HCT116 (cell line): Measurements from ENCODE around the gene THSD7B.

ENCODE experiments used
- ELF1 ChIP-seq: IDR thresholded peaks from 2 replicates; pipeline ENCODE4 v1.6.1; 2012; ENCODE audit warnings: low read depth, borderline replicate concordance
- EZH2 ChIP-seq: fragments of 200-600 bp; sonication (generic); IDR thresholded peaks from 2 replicates; pipeline ENCODE4 v1.6.1; 2017; ENCODE audit warnings: antibody characterized with exemption, mixed run types
- EZH2phosphoT487 ChIP-seq: fragments of 200-600 bp; IDR thresholded peaks from 2 replicates; pipeline ENCODE4 v1.6.1; 2018; ENCODE audit warnings: antibody characterized with exemption, borderline replicate concordance
- POLR2A ChIP-seq: IDR thresholded peaks from 2 replicates; pipeline ENCODE4 v1.7.0; 2011; ENCODE audit warnings: borderline replicate concordance; ENCODE audit not compliant: insufficient read depth, insufficient read length; ENCODE audit errors: extremely low read depth
- POLR2AphosphoS5 ChIP-seq: IDR thresholded peaks from 2 replicates; pipeline ENCODE4 v1.6.1; 2011; ENCODE audit warnings: mild to moderate bottlenecking, low read depth, low read length, moderate library complexity
- ZFX ChIP-seq: fragments of 450-650 bp; IDR thresholded peaks from 2 replicates; pipeline ENCODE4 v1.6.1; 2017
- TF ChIP-seq, protein P1 (sequence below), 3 experiments: fragments of 200-600 bp in 1 of 3; sonication (generic) in 1 of 3; IDR thresholded peaks in 2 of 3; conservative IDR thresholded peaks in 1 of 3; 2 replicates each; pipeline ENCODE4 v1.5.1; 2012 to 2017; ENCODE audit warnings: low read depth in 2 of 3, low read length in 2 of 3, antibody characterized with exemption in 1 of 3, borderline replicate concordance in 1 of 3, control low read depth in 1 of 3, mild to moderate bottlenecking in 1 of 3, mixed read lengths in 1 of 3, mixed run types in 1 of 3, moderate library complexity in 1 of 3; ENCODE audit not compliant: insufficient read depth in 1 of 3
- TF ChIP-seq, protein P2 (sequence below): IDR thresholded peaks from 2 replicates; pipeline ENCODE4 v1.6.1; 2011; ENCODE audit warnings: mild to moderate bottlenecking, low read length, moderate library complexity; ENCODE audit not compliant: insufficient replicate concordance; ENCODE audit errors: extremely low read depth
- TF ChIP-seq, protein P3 (sequence below): IDR thresholded peaks from 2 replicates; pipeline ENCODE4 v1.6.1; 2012

DNA sequence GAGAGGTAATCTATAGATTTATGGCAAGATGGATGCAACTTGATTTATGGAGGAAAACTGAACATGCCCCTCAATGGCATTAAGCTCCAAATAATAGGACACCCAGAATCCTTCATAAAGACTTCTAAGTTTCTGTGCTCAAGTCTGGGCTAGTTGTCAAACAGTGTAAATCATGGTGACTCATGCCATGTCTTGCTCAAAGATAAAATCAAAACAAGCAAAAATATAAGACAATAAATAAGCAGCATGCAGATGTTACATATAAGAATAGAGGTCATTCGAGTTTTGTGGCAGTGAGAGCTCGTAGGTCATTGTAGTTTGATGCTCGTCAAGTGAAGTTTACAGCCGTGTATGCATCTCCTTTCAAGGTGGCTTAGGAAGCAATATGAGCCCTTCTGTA, 403.2 kb downstream of the THSD7B start:
- TF ChIP-seq, protein P1, sequence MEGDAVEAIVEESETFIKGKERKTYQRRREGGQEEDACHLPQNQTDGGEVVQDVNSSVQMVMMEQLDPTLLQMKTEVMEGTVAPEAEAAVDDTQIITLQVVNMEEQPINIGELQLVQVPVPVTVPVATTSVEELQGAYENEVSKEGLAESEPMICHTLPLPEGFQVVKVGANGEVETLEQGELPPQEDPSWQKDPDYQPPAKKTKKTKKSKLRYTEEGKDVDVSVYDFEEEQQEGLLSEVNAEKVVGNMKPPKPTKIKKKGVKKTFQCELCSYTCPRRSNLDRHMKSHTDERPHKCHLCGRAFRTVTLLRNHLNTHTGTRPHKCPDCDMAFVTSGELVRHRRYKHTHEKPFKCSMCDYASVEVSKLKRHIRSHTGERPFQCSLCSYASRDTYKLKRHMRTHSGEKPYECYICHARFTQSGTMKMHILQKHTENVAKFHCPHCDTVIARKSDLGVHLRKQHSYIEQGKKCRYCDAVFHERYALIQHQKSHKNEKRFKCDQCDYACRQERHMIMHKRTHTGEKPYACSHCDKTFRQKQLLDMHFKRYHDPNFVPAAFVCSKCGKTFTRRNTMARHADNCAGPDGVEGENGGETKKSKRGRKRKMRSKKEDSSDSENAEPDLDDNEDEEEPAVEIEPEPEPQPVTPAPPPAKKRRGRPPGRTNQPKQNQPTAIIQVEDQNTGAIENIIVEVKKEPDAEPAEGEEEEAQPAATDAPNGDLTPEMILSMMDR (IDR thresholded peaks at IDR 0.05 in 2 of 3, conservative IDR thresholded peaks at IDR 0.05 in 1 of 3; ENCODE audit: borderline replicate concordance in 1 of 3, insufficient read depth in 1 of 3, low read depth in 2 of 3, low read length in 2 of 3): no peak
- TF ChIP-seq POLR2A (no peak), ELF1 (no peak), POLR2AphosphoS5 (no peak), ZFX (no peak), EZH2phosphoT487 (no peak), EZH2 (no peak)
- TF ChIP-seq, protein P2, sequence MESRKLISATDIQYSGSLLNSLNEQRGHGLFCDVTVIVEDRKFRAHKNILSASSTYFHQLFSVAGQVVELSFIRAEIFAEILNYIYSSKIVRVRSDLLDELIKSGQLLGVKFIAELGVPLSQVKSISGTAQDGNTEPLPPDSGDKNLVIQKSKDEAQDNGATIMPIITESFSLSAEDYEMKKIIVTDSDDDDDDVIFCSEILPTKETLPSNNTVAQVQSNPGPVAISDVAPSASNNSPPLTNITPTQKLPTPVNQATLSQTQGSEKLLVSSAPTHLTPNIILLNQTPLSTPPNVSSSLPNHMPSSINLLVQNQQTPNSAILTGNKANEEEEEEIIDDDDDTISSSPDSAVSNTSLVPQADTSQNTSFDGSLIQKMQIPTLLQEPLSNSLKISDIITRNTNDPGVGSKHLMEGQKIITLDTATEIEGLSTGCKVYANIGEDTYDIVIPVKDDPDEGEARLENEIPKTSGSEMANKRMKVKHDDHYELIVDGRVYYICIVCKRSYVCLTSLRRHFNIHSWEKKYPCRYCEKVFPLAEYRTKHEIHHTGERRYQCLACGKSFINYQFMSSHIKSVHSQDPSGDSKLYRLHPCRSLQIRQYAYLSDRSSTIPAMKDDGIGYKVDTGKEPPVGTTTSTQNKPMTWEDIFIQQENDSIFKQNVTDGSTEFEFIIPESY: no peak
- TF ChIP-seq, protein P3, sequence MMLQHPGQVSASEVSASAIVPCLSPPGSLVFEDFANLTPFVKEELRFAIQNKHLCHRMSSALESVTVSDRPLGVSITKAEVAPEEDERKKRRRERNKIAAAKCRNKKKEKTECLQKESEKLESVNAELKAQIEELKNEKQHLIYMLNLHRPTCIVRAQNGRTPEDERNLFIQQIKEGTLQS: no peak
